HG03378 (cell line): ENCODE data around the gene ADAMTS20.

ENCODE experiments used
- ATAC-seq: cut with Tn5 transposase; IDR thresholded peaks from one replicate; pipeline ENCODE4 v1.9.1; 2021; ENCODE audit warnings: mild to moderate bottlenecking, moderate library complexity; ENCODE audit not compliant: unreplicated experiment

The ADAMTS20 gene

DNA sequence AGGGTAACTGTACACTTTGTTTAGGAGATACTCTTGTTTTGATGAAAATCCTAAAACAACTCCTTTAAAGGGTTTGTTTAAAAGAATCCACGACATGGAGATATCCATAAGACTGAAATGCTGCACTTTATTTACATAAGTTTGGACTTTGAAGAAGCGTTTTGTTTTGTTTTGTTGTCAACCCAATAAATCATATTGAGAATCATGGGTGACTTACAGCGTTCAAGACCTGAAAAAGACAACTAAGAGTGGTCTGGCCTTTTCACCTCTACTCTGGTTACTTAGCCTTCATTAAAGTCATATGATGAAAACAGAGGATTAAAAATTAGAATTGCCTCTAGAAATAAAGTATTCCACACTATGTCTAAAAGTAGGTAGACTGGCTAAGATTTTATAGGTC is 234.8 kb downstream of the ADAMTS20 start:
- ATAC-seq: no peak

DNA sequence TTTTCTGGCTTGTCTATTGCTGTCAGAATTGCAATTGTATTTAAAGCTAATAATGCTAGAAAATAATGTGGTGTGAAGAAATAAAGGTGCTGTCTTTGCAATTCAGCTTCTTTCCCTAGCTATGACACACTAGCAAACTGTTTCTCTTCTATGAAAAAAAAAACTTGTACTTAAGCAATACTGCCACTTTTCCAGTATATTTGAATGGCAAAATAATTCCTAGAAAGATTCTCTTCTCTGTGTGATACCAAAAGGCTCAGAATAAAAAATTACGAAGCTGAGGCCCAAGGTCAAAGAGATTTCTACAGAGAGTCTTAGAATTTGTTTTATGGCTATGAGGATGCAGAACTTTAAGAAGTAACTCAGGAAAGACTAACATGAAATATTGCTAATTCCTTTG is 235.5 kb downstream of the ADAMTS20 start:
- no peak for ATAC-seq

- no peak for ATAC-seq
These were observed 236.0 kb downstream of the ADAMTS20 start for GRCh38 chr12:43315961-43316360.

GRCh38 chr12:43312991-43313505 is 239.0 kb downstream of the ADAMTS20 start:
- no peak for ATAC-seq

DNA sequence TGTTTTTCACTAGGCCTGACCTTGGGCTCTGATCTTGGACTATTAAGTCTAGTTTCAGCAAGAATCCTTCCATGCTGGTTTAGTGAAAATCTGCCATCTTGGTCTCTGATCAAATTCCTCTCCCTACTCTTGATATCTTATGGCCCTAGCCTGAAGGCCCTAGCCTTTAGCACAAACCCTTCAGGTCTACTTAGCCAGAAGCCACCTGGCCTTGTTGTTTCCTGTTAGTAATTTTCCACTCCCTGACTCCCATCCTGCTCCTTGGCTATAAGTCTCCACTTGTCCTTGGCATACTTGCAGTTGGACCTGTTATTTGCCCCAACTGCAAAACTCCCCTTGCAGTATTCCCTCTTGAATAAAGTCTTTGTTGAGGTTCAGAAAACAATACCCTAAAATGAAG is 241.4 kb downstream of the ADAMTS20 start:
- no peak for ATAC-seq

GRCh38 chr12:43309959-43310358 is 242.0 kb downstream of the ADAMTS20 start:
- ATAC-seq: no peak

GRCh38 chr12:43308776-43309175 is 243.2 kb downstream of the ADAMTS20 start:
- no peak for ATAC-seq

- no peak for ATAC-seq
These were observed 244.9 kb downstream of the ADAMTS20 start for GRCh38 chr12:43307126-43307525.

- ATAC-seq: no peak
These were observed 245.9 kb downstream of the ADAMTS20 start for GRCh38 chr12:43306066-43306465.

GRCh38 chr12:43305065-43305464 is 246.9 kb downstream of the ADAMTS20 start:
- ATAC-seq: no peak
